HTERT RPE-1 (cell line): ENCODE data around the gene PDE4C.

Experiments
- in situ Hi-C: fragments of 300-500 bp; cut with MboI; formaldehyde crosslinking; loops from 4 replicates; pipeline ENCODE4 v1.14.3; 2020; ENCODE audit warnings: low sequenced_read_pairs

PDE4C gene

GRCh38 chr19:18254546-18255503 is 28.6 kb upstream of the PDE4C start:
- in situ Hi-C loops, result no loop called here

- in situ Hi-C loops, result no loop called here
Observed at GRCh38 chr19:18253716-18254115, 27.5 kb upstream of the PDE4C start.

- in situ Hi-C loops, result no loop called here
Observed at GRCh38 chr19:18253130-18253529, 26.9 kb upstream of the PDE4C start.

DNA sequence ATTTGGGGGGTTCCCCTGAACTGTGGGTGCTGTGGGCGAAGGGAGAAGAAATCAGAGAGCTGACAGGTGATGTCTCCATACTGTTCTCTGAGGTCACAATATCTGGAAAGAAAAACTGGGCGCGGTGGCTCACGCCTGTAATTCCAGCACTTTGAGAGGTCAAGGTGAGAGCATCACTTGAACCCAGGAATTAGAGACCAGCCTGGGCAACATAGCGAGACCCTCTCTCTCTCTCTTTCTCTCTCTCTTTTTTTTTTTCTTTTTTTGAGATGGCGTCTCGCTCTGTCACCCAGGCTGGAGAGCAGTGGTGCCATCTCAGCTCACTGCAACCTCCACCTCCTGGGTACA is 26.1 kb upstream of the PDE4C start:
- in situ Hi-C loops, result no loop called here

DNA sequence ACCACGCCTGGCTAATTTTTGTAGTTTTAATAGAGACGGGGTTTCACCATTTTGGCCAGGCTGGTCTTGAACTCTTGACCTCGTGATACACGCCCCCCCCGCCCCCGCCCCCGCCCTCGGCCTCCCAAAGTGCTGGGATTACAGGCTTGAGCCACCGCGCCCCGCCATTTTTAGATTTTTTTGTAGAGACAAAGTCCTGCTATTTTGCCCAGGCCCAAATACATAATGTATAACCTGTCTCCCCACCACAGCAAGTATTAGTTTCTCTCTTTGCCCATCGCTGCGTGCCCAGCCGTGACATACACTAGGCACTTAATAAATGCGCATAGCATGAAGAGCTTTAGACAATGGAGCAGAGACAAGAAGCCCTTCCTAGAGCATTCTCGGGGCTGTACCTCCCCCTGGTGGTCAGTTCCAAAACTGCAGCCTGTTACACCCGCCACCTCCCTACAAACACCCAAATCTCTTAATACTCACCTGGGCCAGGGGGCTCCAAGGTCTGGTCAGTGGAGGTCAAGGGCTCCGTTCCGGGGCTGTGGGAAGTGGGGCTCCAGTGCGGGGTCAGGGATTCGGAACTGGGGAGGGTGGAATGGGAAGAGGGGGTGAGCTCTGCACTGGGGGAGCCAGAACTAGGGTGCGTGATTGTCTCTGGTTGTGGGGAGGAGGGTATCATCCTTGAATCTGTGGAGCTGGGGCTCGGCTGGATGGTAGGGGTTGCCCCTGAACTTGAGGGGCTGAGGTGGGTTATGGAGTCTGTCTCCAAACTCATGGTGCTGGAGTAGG is 25.5 kb upstream of the PDE4C start:
- in situ Hi-C loops, result no loop called here

- in situ Hi-C loops, result no loop called here
Observed at GRCh38 chr19:18249834-18250233, 23.6 kb upstream of the PDE4C start.

- in situ Hi-C loops, result no loop called here
Observed at GRCh38 chr19:18245297-18245696, 19.1 kb upstream of the PDE4C start.

GRCh38 chr19:18239303-18239702 is 13.1 kb upstream of the PDE4C start:
- in situ Hi-C loops, result no loop called here

GRCh38 chr19:18234194-18234593 is 8.0 kb upstream of the PDE4C start:
- in situ Hi-C loops, result no loop called here

- in situ Hi-C loops, result no loop called here
Observed at GRCh38 chr19:18233224-18233825, 7.1 kb upstream of the PDE4C start.

- in situ Hi-C loops, result no loop called here
Observed at GRCh38 chr19:18232540-18233223, 6.4 kb upstream of the PDE4C start.

DNA sequence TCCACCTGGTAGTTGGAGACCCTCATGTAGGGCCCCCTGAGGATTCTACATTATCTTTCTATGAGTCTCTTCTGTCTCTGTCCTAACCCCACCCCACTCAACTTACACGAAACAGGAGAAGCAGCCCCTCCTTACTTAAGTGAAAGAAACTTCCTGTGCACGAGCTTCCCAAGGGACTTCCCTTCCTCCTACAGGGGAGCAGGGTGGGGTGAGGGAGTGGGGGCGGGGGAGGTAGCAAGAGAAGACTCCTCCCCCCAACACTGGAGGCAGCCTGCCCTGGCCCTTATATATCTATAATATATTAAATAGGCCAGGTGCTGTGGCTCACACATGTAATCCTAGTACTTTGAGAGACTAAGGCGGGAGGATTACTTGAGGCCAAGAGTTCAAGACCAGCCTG is 5.5 kb upstream of the PDE4C start:
- in situ Hi-C loops, result no loop called here

DNA sequence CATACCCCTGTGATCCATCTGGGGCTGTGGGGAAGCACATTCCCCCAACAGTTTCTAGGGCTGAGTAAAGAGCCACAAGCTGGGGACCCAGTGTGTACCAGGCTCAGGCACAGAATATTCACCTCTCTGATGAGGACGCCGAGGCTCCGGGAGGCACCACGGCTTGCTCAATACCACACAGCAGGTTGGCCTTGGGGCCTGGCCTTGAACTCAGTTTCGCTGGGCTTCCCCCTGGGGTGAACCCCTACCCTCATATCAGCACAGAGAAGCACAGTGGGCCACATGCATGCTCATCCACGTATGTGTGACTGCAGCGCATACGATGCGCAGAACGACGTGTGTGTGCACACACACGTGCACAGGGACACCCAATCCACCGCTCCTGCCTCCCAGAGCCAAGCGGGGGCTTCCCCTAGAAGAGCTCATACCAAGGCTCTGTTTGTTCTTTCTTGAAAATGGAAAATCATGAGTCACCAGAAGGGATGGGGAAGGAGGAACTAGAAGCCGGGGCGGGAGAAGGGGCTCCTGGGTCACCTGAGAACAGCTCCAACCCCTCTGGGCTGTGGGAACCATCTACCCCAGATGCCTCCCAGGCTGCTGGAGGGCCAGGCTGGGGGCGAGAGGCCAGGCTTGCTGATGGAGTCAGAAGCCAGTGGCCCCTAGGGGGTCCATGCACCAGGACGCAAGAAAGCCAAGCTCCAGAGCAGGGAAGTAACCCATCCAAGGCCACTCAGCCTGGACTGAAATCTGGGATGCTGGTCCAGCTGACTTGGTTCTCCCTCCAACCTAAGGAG is 4.9 kb upstream of the PDE4C start:
- in situ Hi-C loops, result no loop called here

DNA sequence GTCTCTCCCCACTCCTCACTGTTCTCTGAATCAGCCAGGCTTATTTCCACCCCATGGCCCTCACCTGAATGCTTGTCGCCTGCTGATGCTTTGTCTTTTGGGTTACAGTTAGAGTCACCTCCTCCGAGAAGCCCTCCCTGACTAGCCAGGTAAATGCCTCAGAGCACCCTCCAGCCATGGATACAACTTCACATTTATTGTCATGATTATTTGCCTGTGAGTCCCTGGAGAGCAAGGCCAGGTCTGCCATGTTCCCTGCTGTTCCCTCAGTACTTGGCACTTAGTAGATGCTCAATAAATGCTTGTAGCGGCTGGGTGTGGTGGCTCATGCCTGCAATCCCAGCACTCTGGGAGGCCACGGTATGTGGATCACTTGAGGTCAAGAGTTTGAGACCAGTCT is 3.7 kb upstream of the PDE4C start:
- in situ Hi-C loops, result no loop called here

DNA sequence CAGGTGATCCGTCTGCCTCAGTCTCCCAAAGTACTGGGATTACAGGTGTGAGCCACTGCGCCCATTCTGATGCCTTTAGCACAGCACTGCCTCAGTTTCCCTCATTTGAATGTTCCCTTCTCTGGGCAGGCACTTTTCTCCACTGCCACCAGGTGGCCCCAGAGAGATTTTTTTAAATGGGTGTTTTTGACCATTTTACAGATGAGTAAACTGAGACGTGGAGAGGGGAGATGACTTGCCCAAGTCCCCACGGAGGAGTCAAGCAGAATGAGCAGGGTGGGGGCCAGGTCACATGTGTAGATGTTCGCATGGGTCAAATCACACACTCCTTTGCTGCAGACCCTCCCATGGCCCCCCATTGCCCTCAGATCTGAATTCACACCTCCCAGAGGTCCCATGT is 3.2 kb upstream of the PDE4C start:
- in situ Hi-C loops, result no loop called here

GRCh38 chr19:18227781-18228271 is 1.6 kb upstream of the PDE4C start:
- in situ Hi-C loops, result no loop called here

DNA sequence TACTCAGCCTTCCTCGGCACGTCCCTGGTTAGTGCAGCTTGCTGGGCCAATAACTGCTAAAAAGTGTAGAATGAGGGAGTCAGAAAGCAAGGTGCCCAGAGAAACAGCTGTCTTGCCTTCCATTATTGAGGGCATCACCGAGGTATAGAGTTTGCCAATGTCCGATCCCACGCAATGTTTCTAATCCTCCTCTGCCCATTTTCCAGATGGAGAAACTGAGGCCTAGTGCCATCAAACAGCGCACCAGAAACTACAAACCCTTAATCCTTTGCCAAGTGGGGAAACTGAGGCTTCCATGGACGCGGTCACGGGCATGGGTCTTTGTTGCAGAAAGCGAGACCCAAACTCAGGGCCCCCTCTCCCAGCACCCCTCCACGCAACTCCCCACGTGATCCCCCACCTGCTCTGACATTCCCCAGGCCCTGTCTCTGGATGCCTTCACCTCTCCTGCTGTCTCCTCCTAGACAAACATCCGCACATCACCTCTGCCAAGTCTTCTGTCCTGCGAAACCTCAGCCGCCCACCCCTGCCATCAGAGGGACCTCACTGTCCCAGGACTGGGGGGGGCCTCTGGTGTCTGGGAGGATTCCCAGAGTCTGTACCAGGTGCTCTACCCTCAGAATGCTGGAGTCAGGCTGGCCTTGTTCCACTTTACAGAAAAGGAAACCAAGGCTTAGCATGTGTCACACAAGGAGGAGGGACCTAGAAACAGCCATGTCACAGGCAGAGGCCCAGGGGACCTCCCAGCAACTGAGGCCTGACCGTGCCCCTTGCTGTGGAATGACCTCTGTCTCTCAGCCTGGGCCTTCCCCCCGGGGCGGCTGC is 930 bp upstream of the PDE4C start:
- in situ Hi-C loops, result no loop called here

- in situ Hi-C loops, result no loop called here
Observed at GRCh38 chr19:18225355-18225701, 910 bp downstream of the PDE4C start.
